Measurements from ENCODE around the gene PEX13.

PEX13 gene

GRCh38 chr2:61055557-61055956, 38.0 kb downstream of the PEX13 start:
- H3K27me3 ChIP-seq (ENCODE audit: insufficient read depth, low read length), result no peaks in the 10 kb centered on the region
- H3K36me3 ChIP-seq (ENCODE audit: insufficient read depth, low read length), result peaks cover 10% of the 10 kb centered on the region
- H3K4me1 ChIP-seq (ENCODE audit: insufficient read depth, low read length), result no peaks in the 10 kb centered on the region
- no peak overlapping the region for H3K4me3 ChIP-seq (ENCODE audit: low read length)
- no peaks in the 10 kb centered on the region for H3K9me3 ChIP-seq (ENCODE audit: low read length)
- no peak overlapping the region for H2AFZ ChIP-seq (ENCODE audit: low read depth, low read length)

- no peak overlapping the region for H2AFZ ChIP-seq (ENCODE audit: low read depth, low read length)
- no peaks in the 10 kb centered on the region for H3K9me3 ChIP-seq (ENCODE audit: low read length)
- H3K4me3 ChIP-seq (ENCODE audit: low read length), result no peak overlapping the region
- H3K36me3 ChIP-seq (ENCODE audit: insufficient read depth, low read length), result peaks cover 10% of the 10 kb centered on the region
- H3K4me1 ChIP-seq (ENCODE audit: insufficient read depth, low read length), result no peaks in the 10 kb centered on the region
- H3K27me3 ChIP-seq (ENCODE audit: insufficient read depth, low read length), result no peaks in the 10 kb centered on the region
Observed at GRCh38 chr2:61057562-61057961, 40.0 kb downstream of the PEX13 start.

- Histone ChIP-seq H2AFZ (ENCODE audit: low read depth, low read length) (no peak overlapping the region), H3K27me3 (ENCODE audit: insufficient read depth, low read length) (no peaks in the 10 kb centered on the region), H3K9me3 (ENCODE audit: low read length) (no peaks in the 10 kb centered on the region), H3K4me1 (ENCODE audit: insufficient read depth, low read length) (no peaks in the 10 kb centered on the region), H3K4me3 (ENCODE audit: low read length) (no peak overlapping the region), H3K36me3 (ENCODE audit: insufficient read depth, low read length) (peaks cover 7% of the 10 kb centered on the region)
Observed at GRCh38 chr2:61059382-61059781, 41.9 kb downstream of the PEX13 start.

- Histone ChIP-seq H3K4me1 (ENCODE audit: insufficient read depth, low read length) (peaks cover 12% of the 10 kb centered on the region), H2AFZ (ENCODE audit: low read depth, low read length) (peak within 1 kb of the TSS; percentile 97), H3K4me3 (ENCODE audit: low read length) (peak within 1 kb of the TSS; percentile 100), H3K27me3 (ENCODE audit: insufficient read depth, low read length) (no peaks in the 10 kb centered on the region), H3K36me3 (ENCODE audit: insufficient read depth, low read length) (peaks cover 23% of the 10 kb centered on the region), H3K9me3 (ENCODE audit: low read length) (no peaks in the 10 kb centered on the region)
Observed at GRCh38 chr2:61065714-61066709, 48.5 kb downstream of the PEX13 start, which contains the start of gene SANBR. TSS of gene SANBR (plus strand) at chr2:61065871. CDS start at chr2:61070351, 4,480 bp downstream.

- H3K36me3 ChIP-seq (ENCODE audit: insufficient read depth, low read length), result peaks cover 63% of the 10 kb centered on the region
Observed at GRCh38 chr2:61074100-61074499, 56.6 kb downstream of the PEX13 start.

GRCh38 chr2:61085883-61086282, 68.4 kb downstream of the PEX13 start:
- H3K4me3 ChIP-seq (ENCODE audit: low read length), result no peak overlapping the region
- H3K36me3 ChIP-seq (ENCODE audit: insufficient read depth, low read length), result peaks cover 54% of the 10 kb centered on the region
- H3K27me3 ChIP-seq (ENCODE audit: insufficient read depth, low read length), result no peaks in the 10 kb centered on the region
- no peaks in the 10 kb centered on the region for H3K4me1 ChIP-seq (ENCODE audit: insufficient read depth, low read length)
- no peaks in the 10 kb centered on the region for H3K9me3 ChIP-seq (ENCODE audit: low read length)
- no peak overlapping the region for H2AFZ ChIP-seq (ENCODE audit: low read depth, low read length)

More at GRCh38 chr2:61074100-61074499, 56.6 kb downstream of the PEX13 start:
- Histone ChIP-seq H3K9me3 (ENCODE audit: low read length) (no peaks in the 10 kb centered on the region), H3K27me3 (ENCODE audit: insufficient read depth, low read length) (no peaks in the 10 kb centered on the region), H3K4me1 (ENCODE audit: insufficient read depth, low read length) (no peaks in the 10 kb centered on the region), H2AFZ (ENCODE audit: low read depth, low read length) (no peak overlapping the region), H3K4me3 (ENCODE audit: low read length) (no peak overlapping the region)

GRCh38 chr2:61089797-61090196, 72.3 kb downstream of the PEX13 start:
- Histone ChIP-seq H3K9me3 (ENCODE audit: low read length) (no peaks in the 10 kb centered on the region), H2AFZ (ENCODE audit: low read depth, low read length) (no peak overlapping the region), H3K4me3 (ENCODE audit: low read length) (no peak overlapping the region), H3K36me3 (ENCODE audit: insufficient read depth, low read length) (peaks cover 60% of the 10 kb centered on the region), H3K4me1 (ENCODE audit: insufficient read depth, low read length) (no peaks in the 10 kb centered on the region), H3K27me3 (ENCODE audit: insufficient read depth, low read length) (no peaks in the 10 kb centered on the region)

GRCh38 chr2:61090386-61090921, 72.9 kb downstream of the PEX13 start:
- no peaks in the 10 kb centered on the region for H3K4me1 ChIP-seq (ENCODE audit: insufficient read depth, low read length)
- peaks cover 56% of the 10 kb centered on the region for H3K36me3 ChIP-seq (ENCODE audit: insufficient read depth, low read length)
- no peaks in the 10 kb centered on the region for H3K9me3 ChIP-seq (ENCODE audit: low read length)
- H2AFZ ChIP-seq (ENCODE audit: low read depth, low read length), result no peak overlapping the region
- H3K4me3 ChIP-seq (ENCODE audit: low read length), result no peak overlapping the region
- H3K27me3 ChIP-seq (ENCODE audit: insufficient read depth, low read length), result no peaks in the 10 kb centered on the region

- no peak overlapping the region for H3K4me3 ChIP-seq (ENCODE audit: low read length)
- H3K27me3 ChIP-seq (ENCODE audit: insufficient read depth, low read length), result no peaks in the 10 kb centered on the region
- H3K9me3 ChIP-seq (ENCODE audit: low read length), result no peaks in the 10 kb centered on the region
- peaks cover 53% of the 10 kb centered on the region for H3K36me3 ChIP-seq (ENCODE audit: insufficient read depth, low read length)
- H2AFZ ChIP-seq (ENCODE audit: low read depth, low read length), result no peak overlapping the region
- no peaks in the 10 kb centered on the region for H3K4me1 ChIP-seq (ENCODE audit: insufficient read depth, low read length)
Observed at GRCh38 chr2:61091485-61091884, 74.0 kb downstream of the PEX13 start.

- no peak overlapping the region for H3K4me3 ChIP-seq (ENCODE audit: low read length)
- no peaks in the 10 kb centered on the region for H3K9me3 ChIP-seq (ENCODE audit: low read length)
- H3K4me1 ChIP-seq (ENCODE audit: insufficient read depth, low read length), result no peaks in the 10 kb centered on the region
- H3K27me3 ChIP-seq (ENCODE audit: insufficient read depth, low read length), result no peaks in the 10 kb centered on the region
- H3K36me3 ChIP-seq (ENCODE audit: insufficient read depth, low read length), result peaks cover 32% of the 10 kb centered on the region
- H2AFZ ChIP-seq (ENCODE audit: low read depth, low read length), result no peak overlapping the region
Observed at GRCh38 chr2:61096438-61096837, 78.9 kb downstream of the PEX13 start.

GRCh38 chr2:61100801-61101200, 83.3 kb downstream of the PEX13 start:
- Histone ChIP-seq H3K4me3 (ENCODE audit: low read length) (no peak overlapping the region), H3K9me3 (ENCODE audit: low read length) (peaks cover 3% of the 10 kb centered on the region), H3K4me1 (ENCODE audit: insufficient read depth, low read length) (no peaks in the 10 kb centered on the region), H3K36me3 (ENCODE audit: insufficient read depth, low read length) (peaks cover 45% of the 10 kb centered on the region), H2AFZ (ENCODE audit: low read depth, low read length) (no peak overlapping the region), H3K27me3 (ENCODE audit: insufficient read depth, low read length) (no peaks in the 10 kb centered on the region)

All from neuron (in vitro differentiated cells).